ENCODE results near the gene MACIR. TPM values are rescaled to one million over a fixed set of nuclear protein-coding genes. Genes with fewer than 3 reads are reported as not detected.

Gene MACIR
- total RNA-seq, 2 experiments from 2014 or later: 1.3 to 1.6 TPM

DNA sequence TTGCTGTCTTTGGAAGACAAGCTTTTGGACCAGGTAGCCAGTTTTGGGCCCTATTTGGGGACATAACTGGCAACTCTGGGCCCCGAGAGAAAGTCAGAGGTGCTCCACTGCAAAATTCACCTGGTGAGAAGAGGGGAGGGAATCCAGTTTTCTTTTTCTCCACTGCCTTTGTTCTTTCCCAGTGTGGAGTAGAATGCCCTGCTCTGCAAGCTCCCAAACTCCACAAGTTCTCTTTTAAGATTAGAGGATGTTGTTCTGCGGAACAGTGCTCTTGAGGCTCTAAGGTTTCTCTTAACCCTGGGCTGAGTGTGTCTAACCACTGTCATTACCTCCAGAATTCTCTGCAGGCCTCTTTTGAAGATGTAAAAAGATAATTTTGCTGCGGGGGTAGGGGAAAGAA lies 25.3 kb downstream of the MACIR start:
- H3K4me3 ChIP-seq (ENCODE audit: low read length): no peak overlapping the region
- H3K4me1 Mint-ChIP-seq (ENCODE audit: low read depth): no peaks in the 10 kb centered on the region
- H3K27me3 ChIP-seq (ENCODE audit: control insufficient read depth in 1 of 2, insufficient read depth in 2 of 2, low read length in 2 of 2): no peaks in the 10 kb centered on the region
- TF ChIP-seq, protein P1, sequence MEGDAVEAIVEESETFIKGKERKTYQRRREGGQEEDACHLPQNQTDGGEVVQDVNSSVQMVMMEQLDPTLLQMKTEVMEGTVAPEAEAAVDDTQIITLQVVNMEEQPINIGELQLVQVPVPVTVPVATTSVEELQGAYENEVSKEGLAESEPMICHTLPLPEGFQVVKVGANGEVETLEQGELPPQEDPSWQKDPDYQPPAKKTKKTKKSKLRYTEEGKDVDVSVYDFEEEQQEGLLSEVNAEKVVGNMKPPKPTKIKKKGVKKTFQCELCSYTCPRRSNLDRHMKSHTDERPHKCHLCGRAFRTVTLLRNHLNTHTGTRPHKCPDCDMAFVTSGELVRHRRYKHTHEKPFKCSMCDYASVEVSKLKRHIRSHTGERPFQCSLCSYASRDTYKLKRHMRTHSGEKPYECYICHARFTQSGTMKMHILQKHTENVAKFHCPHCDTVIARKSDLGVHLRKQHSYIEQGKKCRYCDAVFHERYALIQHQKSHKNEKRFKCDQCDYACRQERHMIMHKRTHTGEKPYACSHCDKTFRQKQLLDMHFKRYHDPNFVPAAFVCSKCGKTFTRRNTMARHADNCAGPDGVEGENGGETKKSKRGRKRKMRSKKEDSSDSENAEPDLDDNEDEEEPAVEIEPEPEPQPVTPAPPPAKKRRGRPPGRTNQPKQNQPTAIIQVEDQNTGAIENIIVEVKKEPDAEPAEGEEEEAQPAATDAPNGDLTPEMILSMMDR (IDR thresholded peaks at IDR 0.05): no peak
- H3K36me3 Mint-ChIP-seq (ENCODE audit: low read depth): no peaks in the 10 kb centered on the region
- DNase-seq: no peak
- no peaks in the 10 kb centered on the region for H3K27me3 Mint-ChIP-seq
- H3K27ac Mint-ChIP-seq: no peak overlapping the region
- no peak overlapping the region for H3K4me3 Mint-ChIP-seq
- intact Hi-C loops (cut with DNase I, micrococcal nuclease): no loop called here
- no peaks in the 10 kb centered on the region for H3K4me1 ChIP-seq (ENCODE audit: insufficient read depth, low read length)
- H3K36me3 ChIP-seq (ENCODE audit: insufficient read depth, low read length): no peaks in the 10 kb centered on the region
- H3K9me3 Mint-ChIP-seq: no peaks in the 10 kb centered on the region
- H3K27ac ChIP-seq (ENCODE audit: low read depth in 1 of 2, low read length in 2 of 2): no peak overlapping the region
- CTCF ChIA-PET: no interaction called here
- POLR2A ChIA-PET: no interaction called here
- H3K9me3 ChIP-seq (ENCODE audit: control insufficient read depth in 1 of 2, insufficient read depth in 1 of 2, low read length in 2 of 2): no peaks in the 10 kb centered on the region
- ATAC-seq (ENCODE audit: poor library complexity): no peak

DNA sequence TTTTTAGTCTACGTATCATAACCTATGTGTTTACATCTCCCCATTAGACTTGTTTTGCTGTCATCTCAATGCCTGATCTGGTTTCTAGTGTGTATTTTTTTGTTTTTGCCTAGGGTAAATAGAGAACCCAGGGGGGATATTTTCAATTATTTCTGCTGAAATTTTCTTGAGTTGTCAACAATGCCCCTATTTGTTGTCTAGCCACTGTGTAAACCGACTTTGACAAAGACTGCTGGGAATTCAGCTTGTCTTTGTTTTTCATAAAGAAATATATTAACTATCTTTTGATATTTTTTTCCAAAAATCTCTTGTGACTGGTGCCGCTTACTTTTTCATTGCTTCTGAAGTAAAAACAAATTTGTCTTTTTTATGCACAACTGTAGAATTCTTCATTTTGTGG lies 28.1 kb downstream of the MACIR start:
- Mint-ChIP-seq H3K9me3 (no peaks in the 10 kb centered on the region), H3K4me3 (no peak overlapping the region), H3K27ac (no peak overlapping the region), H3K4me1 (ENCODE audit: low read depth) (no peaks in the 10 kb centered on the region), H3K36me3 (ENCODE audit: low read depth) (no peaks in the 10 kb centered on the region), H3K27me3 (no peaks in the 10 kb centered on the region)
- CTCF ChIA-PET: no interaction called here
- Histone ChIP-seq H3K9me3 (ENCODE audit: control insufficient read depth in 1 of 2, insufficient read depth in 1 of 2, low read length in 2 of 2) (no peaks in the 10 kb centered on the region), H3K4me1 (ENCODE audit: insufficient read depth, low read length) (no peaks in the 10 kb centered on the region), H3K27me3 (ENCODE audit: control insufficient read depth in 1 of 2, insufficient read depth in 2 of 2, low read length in 2 of 2) (no peaks in the 10 kb centered on the region), H3K36me3 (ENCODE audit: insufficient read depth, low read length) (no peaks in the 10 kb centered on the region), H3K27ac (ENCODE audit: low read depth in 1 of 2, low read length in 2 of 2) (no peak overlapping the region), H3K4me3 (ENCODE audit: low read length) (no peak overlapping the region)
- DNase-seq: no peak
- POLR2A ChIA-PET: no interaction called here
- TF ChIP-seq, protein P1 (IDR thresholded peaks at IDR 0.05): no peak
- intact Hi-C loops (cut with DNase I, micrococcal nuclease): no loop called here
- no peak for ATAC-seq (ENCODE audit: poor library complexity)

DNA sequence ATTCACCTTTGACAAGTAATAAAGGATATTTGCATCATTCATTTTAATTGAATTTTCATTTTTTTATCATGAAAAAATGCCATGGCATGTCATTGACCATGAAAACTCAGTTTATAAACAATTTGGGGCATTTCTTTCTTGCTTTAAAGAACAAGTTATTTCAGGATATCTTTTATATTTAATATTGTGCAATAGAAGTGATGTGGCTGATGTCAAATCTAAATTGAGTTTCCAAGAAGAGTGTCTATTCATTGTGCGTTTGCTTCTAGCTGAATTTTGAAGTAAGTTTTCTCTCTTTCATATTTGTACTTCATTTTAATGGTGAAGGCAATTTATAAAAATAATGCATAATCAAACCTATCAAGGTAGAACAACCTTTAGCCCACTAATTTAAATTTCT lies 30.5 kb downstream of the MACIR start:
- H3K9me3 ChIP-seq (ENCODE audit: control insufficient read depth in 1 of 2, insufficient read depth in 1 of 2, low read length in 2 of 2): no peaks in the 10 kb centered on the region
- no peaks in the 10 kb centered on the region for H3K36me3 Mint-ChIP-seq (ENCODE audit: low read depth)

More for the DNA sequence above, 30.5 kb downstream of the MACIR start:
- Histone ChIP-seq H3K27me3 (ENCODE audit: control insufficient read depth in 1 of 2, insufficient read depth in 2 of 2, low read length in 2 of 2) (no peaks in the 10 kb centered on the region), H3K4me1 (ENCODE audit: insufficient read depth, low read length) (no peaks in the 10 kb centered on the region), H3K36me3 (ENCODE audit: insufficient read depth, low read length) (no peaks in the 10 kb centered on the region), H3K4me3 (ENCODE audit: low read length) (no peak overlapping the region), H3K27ac (ENCODE audit: low read depth in 1 of 2, low read length in 2 of 2) (no peak overlapping the region)
- CTCF ChIA-PET: interaction anchor here (1.2 kb wide), 1 partner anchor 64 kb away, joined by 4 read pairs; no protein-coding TSS in a partner anchor
- Mint-ChIP-seq H3K4me1 (ENCODE audit: low read depth) (no peaks in the 10 kb centered on the region), H3K27me3 (no peaks in the 10 kb centered on the region), H3K9me3 (no peaks in the 10 kb centered on the region), H3K4me3 (no peak overlapping the region), H3K27ac (no peak overlapping the region)
- ATAC-seq (ENCODE audit: poor library complexity) (no peak), DNase-seq (no peak)
- POLR2A ChIA-PET: no interaction called here
- TF ChIP-seq, protein P1 (IDR thresholded peaks at IDR 0.05): no peak
- intact Hi-C loops (cut with DNase I, micrococcal nuclease): no loop called here
